HG02884 (cell line): ENCODE measurements around the gene TMEM127.
"Not testable (repeated sequence)": the region's sequence is repeated elsewhere in the genome, so short reads cannot be mapped to it uniquely, and the experiment has no call there.

Experiments used
- ATAC-seq: cut with Tn5 transposase; IDR thresholded peaks from one replicate; pipeline ENCODE4 v1.9.1; 2021; ENCODE audit warnings: mild to moderate bottlenecking, moderate library complexity; ENCODE audit not compliant: unreplicated experiment

TMEM127 gene

GRCh38 chr2:96264656-96265348, 995 bp downstream of the TMEM127 start:
- no peak for ATAC-seq

GRCh38 chr2:96264086-96264485, 1.7 kb downstream of the TMEM127 start:
- no peak for ATAC-seq

GRCh38 chr2:96262306-96262705, 3.5 kb downstream of the TMEM127 start:
- ATAC-seq, result no peak

GRCh38 chr2:96261328-96262003, 4.3 kb downstream of the TMEM127 start:
- no peak for ATAC-seq

GRCh38 chr2:96260387-96261260, 5.2 kb downstream of the TMEM127 start:
- ATAC-seq, result no peak

- ATAC-seq, result no peak
Measured at GRCh38 chr2:96259497-96259921, 6.3 kb downstream of the TMEM127 start.

GRCh38 chr2:96258166-96259022, 7.4 kb downstream of the TMEM127 start:
- no peak for ATAC-seq

GRCh38 chr2:96257744-96258143, 8.1 kb downstream of the TMEM127 start:
- not testable (repeated sequence) for ATAC-seq

- no peak for ATAC-seq
Measured at GRCh38 chr2:96256611-96257113, 9.1 kb downstream of the TMEM127 start.

GRCh38 chr2:96254571-96254970, 11.2 kb downstream of the TMEM127 start:
- ATAC-seq, result no peak

GRCh38 chr2:96253006-96253405, 12.8 kb downstream of the TMEM127 start:
- ATAC-seq, result no peak

GRCh38 chr2:96252526-96252925, 13.3 kb downstream of the TMEM127 start:
- no peak for ATAC-seq

GRCh38 chr2:96251721-96252292, 14.0 kb downstream of the TMEM127 start:
- ATAC-seq, result no peak

- no peak for ATAC-seq
Measured at GRCh38 chr2:96250188-96250587, 15.6 kb downstream of the TMEM127 start.

- no peak for ATAC-seq
Measured at GRCh38 chr2:96249654-96250053, 16.1 kb downstream of the TMEM127 start.

GRCh38 chr2:96248624-96249023, 17.2 kb downstream of the TMEM127 start:
- no peak for ATAC-seq

- ATAC-seq, result no peak
Measured at GRCh38 chr2:96247896-96248295, 17.9 kb downstream of the TMEM127 start.

- ATAC-seq, result no peak
Measured at GRCh38 chr2:96247009-96247408, 18.8 kb downstream of the TMEM127 start.

- no peak for ATAC-seq
Measured at GRCh38 chr2:96245609-96246390, 20.0 kb downstream of the TMEM127 start.
